Gastroesophageal sphincter (tissue), 4 donors: Measurements from ENCODE around the gene TMEM163. TPM values are rescaled to one million over a fixed set of nuclear protein-coding genes. Genes with fewer than 3 reads are reported as not detected.

Experiments used
- ATAC-seq: fragments of 150-250 bp; one replicate; pipeline ENCODE4 v1.9.1; 2016; ENCODE audit warnings: mild to moderate bottlenecking, moderate library complexity
- H3K27ac ChIP-seq, 4 donors: fragments of 200-600 bp; sonication (generic) in 3 of 4; 1 replicate in 3 of 4; 2 replicates in 1 of 4; pipeline ENCODE4 v1.5.1; 2016 to 2019
- H3K27me3 ChIP-seq: fragments of 200-600 bp; sonication (generic); one replicate; pipeline ENCODE4 v1.5.1; 2019
- H3K36me3 ChIP-seq, 2 donors: fragments of 200-600 bp; sonication (generic); one replicate each; pipeline ENCODE4 v1.5.1; 2019; ENCODE audit warnings: control low read depth in 1 of 2
- H3K4me1 ChIP-seq, 3 donors: fragments of 200-600 bp; sonication (generic); 1 replicate in 2 of 3; 2 replicates in 1 of 3; pipeline ENCODE4 v1.5.1; 2016 to 2019; ENCODE audit warnings: control low read depth in 2 of 3
- H3K4me3 ChIP-seq, 2 donors: fragments of 200-600 bp; sonication (generic); one replicate each; pipeline ENCODE4 v1.5.1; 2019; ENCODE audit warnings: mild to moderate bottlenecking in 1 of 2, moderate library complexity in 1 of 2
- H3K9me3 ChIP-seq, 3 donors: fragments of 200-600 bp; sonication (generic); one replicate each; pipeline ENCODE4 v1.5.1; 2017 to 2019; ENCODE audit warnings: control low read depth in 2 of 3
- CTCF ChIP-seq, 4 experiments: fragments of 200-600 bp in 2 of 4; fragments of 450-650 bp in 2 of 4; sonication (generic) in 1 of 4; IDR thresholded peaks; one replicate each; pipeline ENCODE4 v1.5.1; 2017 to 2019; ENCODE audit warnings: antibody characterized with exemption in 4 of 4, mild to moderate bottlenecking in 2 of 4, moderate library complexity in 2 of 4
- EP300 ChIP-seq: sonication (generic); formaldehyde crosslinking; IDR thresholded peaks from one replicate; pipeline ENCODE4 v1.6.1; 2017; ENCODE audit warnings: antibody characterized with exemption, mild to moderate bottlenecking
- POLR2A ChIP-seq, 2 donors: fragments of 450-650 bp; IDR thresholded peaks; one replicate each; pipeline ENCODE4 v1.6.1; 2017; ENCODE audit warnings: antibody characterized with exemption in 2 of 2, mild to moderate bottlenecking in 2 of 2, moderate library complexity in 1 of 2
- POLR2AphosphoS5 ChIP-seq: sonication (generic); formaldehyde crosslinking; IDR thresholded peaks from one replicate; pipeline ENCODE4 v1.6.1; 2017; ENCODE audit warnings: antibody characterized with exemption
- WGBS, 2 donors: methylation state at CpG; one replicate each; pipeline ENCODE4 v1.1.5; 2018; ENCODE audit warnings: low coverage in 1 of 2; 5-methylcytosine and 5-hydroxymethylcytosine counted together
- total RNA-seq, 4 donors: library from RNA; depleted of rRNA; stranded (reverse); fragments of >200 nt; gene quantifications; one replicate each; pipeline ENCODE4 v1.1.0, GENCODE V29; 2016

The TMEM163 gene
- total RNA-seq, 4 donors from 2014 or later: 0.27 to 2.5 (median 0.60) TPM

DNA sequence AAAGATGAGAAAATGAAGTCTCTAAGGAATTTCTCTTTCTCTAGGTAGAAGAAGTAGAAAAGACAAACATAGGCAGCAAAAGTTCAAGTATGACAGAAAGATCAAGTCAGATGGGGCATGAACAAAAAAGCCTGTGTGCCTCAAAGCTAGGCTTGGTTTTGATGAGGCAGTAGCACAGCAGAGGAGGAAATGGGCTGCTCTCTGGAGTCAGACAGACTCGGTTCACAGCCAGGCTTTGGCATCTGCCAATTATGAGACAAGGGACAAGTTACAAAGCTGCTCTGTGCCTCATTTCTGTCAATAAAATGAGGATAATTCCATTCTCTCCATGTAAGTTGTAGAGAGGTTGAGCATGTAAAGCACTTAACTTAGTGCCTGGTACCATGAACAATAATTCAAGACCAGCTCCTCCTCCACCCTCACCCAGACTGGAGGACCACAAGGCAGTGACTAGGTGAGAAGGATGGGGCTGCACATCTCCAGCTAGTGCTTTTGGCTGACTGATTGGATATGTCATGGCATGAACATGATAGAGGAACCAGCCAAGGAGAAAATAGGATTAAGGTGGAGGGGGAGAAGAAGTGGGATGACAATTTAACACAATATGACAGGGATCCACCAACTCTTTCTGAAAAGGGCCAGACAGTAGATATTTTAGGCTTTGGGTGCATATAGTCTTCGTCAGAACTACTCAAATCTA lies 84.6 kb downstream of the TMEM163 start:
- H3K9me3 ChIP-seq: no peaks in the 10 kb centered on the region
- no peak overlapping the region for H3K27ac ChIP-seq
- no peaks in the 10 kb centered on the region for H3K36me3 ChIP-seq
- H3K4me3 ChIP-seq: no peak overlapping the region
- 55 to 62% methylated on average over 2 of the region's 2 CpGs for whole genome bisulfite sequencing, 2 donors
- H3K27me3 ChIP-seq: peaks cover 6% of the 10 kb centered on the region
- no peak for ATAC-seq
- TF ChIP-seq EP300: no peak
- TF ChIP-seq POLR2A (IDR thresholded peaks at IDR 0.05): no peak
- no peak for TF ChIP-seq CTCF (IDR thresholded peaks at IDR 0.05)
- TF ChIP-seq POLR2AphosphoS5: no peak
- H3K4me1 ChIP-seq: no peaks in the 10 kb centered on the region

GRCh38 chr2:134630504-134631159 lies 88.2 kb downstream of the TMEM163 start:
- Histone ChIP-seq H3K27me3 (no peaks in the 10 kb centered on the region), H3K4me3 (no peak overlapping the region), H3K36me3 (no peaks in the 10 kb centered on the region), H3K27ac (no peak overlapping the region), H3K9me3 (no peaks in the 10 kb centered on the region), H3K4me1 (no peaks in the 10 kb centered on the region)
- 58 to 83% methylated on average over 1 of the region's 3 CpGs for WGBS, 2 donors
- ATAC-seq: no peak
- TF ChIP-seq POLR2A (IDR thresholded peaks at IDR 0.05) (no peak), POLR2AphosphoS5 (no peak), CTCF (IDR thresholded peaks at IDR 0.05) (no peak), EP300 (no peak)

GRCh38 chr2:134628453-134628852 lies 90.3 kb downstream of the TMEM163 start:
- no peak for ATAC-seq
- no peak overlapping the region for H3K27ac ChIP-seq
- no peak for TF ChIP-seq EP300
- TF ChIP-seq POLR2AphosphoS5: no peak
- TF ChIP-seq CTCF (IDR thresholded peaks at IDR 0.05): no peak
- no peak for TF ChIP-seq POLR2A (IDR thresholded peaks at IDR 0.05)
- H3K4me3 ChIP-seq: no peak overlapping the region
- no peaks in the 10 kb centered on the region for H3K27me3 ChIP-seq
- no peaks in the 10 kb centered on the region for H3K9me3 ChIP-seq
- H3K4me1 ChIP-seq: no peaks in the 10 kb centered on the region
- no peaks in the 10 kb centered on the region for H3K36me3 ChIP-seq
- WGBS, 2 donors: 78 to 82% methylated on average over 2 to 3 of the region's 3 CpGs

DNA sequence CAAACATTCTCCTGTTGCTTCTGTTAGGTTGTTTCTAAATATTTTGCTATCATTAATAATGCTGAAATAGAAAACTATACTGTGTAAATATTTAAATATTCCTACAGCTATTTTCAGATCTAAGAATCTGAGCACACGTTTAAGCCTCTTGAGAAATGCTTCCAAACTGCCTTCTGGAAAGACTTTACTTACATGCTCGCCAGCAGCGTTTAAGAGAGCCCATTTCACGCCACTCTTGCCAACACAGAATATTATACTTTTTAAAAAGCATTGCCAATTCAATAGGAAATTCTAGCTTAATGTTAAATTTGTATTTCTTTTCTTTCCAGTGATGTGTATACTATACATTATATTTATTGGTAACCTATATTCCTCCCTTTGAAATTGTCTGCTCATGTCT lies 92.0 kb downstream of the TMEM163 start:
- H3K9me3 ChIP-seq: no peaks in the 10 kb centered on the region
- TF ChIP-seq POLR2AphosphoS5 (no peak), CTCF (IDR thresholded peaks at IDR 0.05) (no peak), EP300 (no peak), POLR2A (IDR thresholded peaks at IDR 0.05) (no peak)
- WGBS, 2 donors: 53 to 62% methylated on average over 4 of the region's 4 CpGs

DNA sequence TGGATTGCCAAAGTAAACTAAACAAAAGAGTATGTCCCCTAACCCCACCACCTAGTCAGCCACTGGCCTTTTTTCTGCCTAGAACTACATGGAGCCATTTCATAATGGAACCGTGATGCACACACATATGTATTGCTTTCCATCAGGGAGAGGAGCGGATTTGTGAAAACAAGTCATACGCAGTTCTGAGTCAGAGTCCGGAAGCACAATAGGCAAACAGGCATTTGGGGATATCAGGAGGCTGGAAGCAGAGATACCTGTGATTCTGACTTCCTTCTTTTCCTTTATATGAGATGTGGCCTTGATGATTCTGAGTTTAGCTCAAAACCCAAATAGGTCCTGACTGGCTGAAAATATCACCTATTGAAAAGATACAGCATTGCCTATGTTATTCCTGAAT lies 93.5 kb downstream of the TMEM163 start:
- ATAC-seq: no peak
- Histone ChIP-seq H3K4me1 (no peaks in the 10 kb centered on the region), H3K9me3 (no peaks in the 10 kb centered on the region), H3K4me3 (no peak overlapping the region), H3K27me3 (no peaks in the 10 kb centered on the region), H3K36me3 (no peaks in the 10 kb centered on the region), H3K27ac (no peak overlapping the region)
- WGBS, 2 donors: 93 to 94% methylated on average over 3 to 4 of the region's 4 CpGs
- TF ChIP-seq POLR2A (IDR thresholded peaks at IDR 0.05) (no peak), EP300 (no peak), POLR2AphosphoS5 (no peak), CTCF (IDR thresholded peaks at IDR 0.05) (no peak)

More for the DNA sequence above, 92.0 kb downstream of the TMEM163 start:
- Histone ChIP-seq H3K4me1 (no peaks in the 10 kb centered on the region), H3K4me3 (no peak overlapping the region), H3K27ac (no peak overlapping the region), H3K27me3 (no peaks in the 10 kb centered on the region), H3K36me3 (no peaks in the 10 kb centered on the region)
- ATAC-seq: no peak
